Activated naive CD4-positive, alpha-beta T cell treated with anti-CD3 and anti-CD28 coated beads for 36 hours (primary cell): ENCODE data around the gene ARHGEF1. TPM values are rescaled to one million over a fixed set of nuclear protein-coding genes. Genes with fewer than 3 reads are reported as not detected.

Source experiments
- CTCF ChIA-PET: fragments of 350-600 bp; sonication (Branson Sonifier 250); formaldehyde crosslinking; loops from one replicate; lab custom pipeline; 2021; ENCODE audit warnings: antibody characterized with exemption; lab: Charles Lee
- DNase-seq: peaks from one replicate; pipeline ENCODE4 v3.0.0-alpha.2; 2020
- H3K27ac Mint-ChIP-seq: one replicate; pipeline ENCODE4 v1.8.0; 2021; ENCODE audit warnings: mild to moderate bottlenecking, mixed read lengths
- H3K27me3 Mint-ChIP-seq: one replicate; pipeline ENCODE4 v1.8.0; 2021; ENCODE audit warnings: low read depth, mixed read lengths
- H3K36me3 Mint-ChIP-seq: one replicate; pipeline ENCODE4 v1.8.0; 2021; ENCODE audit warnings: low read depth, mixed read lengths
- H3K4me1 Mint-ChIP-seq: one replicate; pipeline ENCODE4 v1.8.0; 2021; ENCODE audit warnings: low read depth, mixed read lengths
- H3K4me3 Mint-ChIP-seq: one replicate; pipeline ENCODE4 v1.8.0; 2021; ENCODE audit warnings: mild to moderate bottlenecking, moderate library complexity, mixed read lengths
- H3K9me3 Mint-ChIP-seq: one replicate; pipeline ENCODE4 v1.8.0; 2021; ENCODE audit warnings: mixed read lengths
- intact Hi-C: fragments of 100-400 bp; cut with micrococcal nuclease; formaldehyde crosslinking; loops from one replicate; pipeline ENCODE4 v1.15.1; 2023
- microRNA-seq: library from miRNA; unstranded; fragments of <30 nt; microRNA quantifications from one replicate; pipeline ENCODE4 v1.2.0, GENCODE V29; 2022; ENCODE audit warnings: borderline microRNAs expressed, borderline replicate concordance
- total RNA-seq, 2 experiments: library from RNA; stranded (reverse); gene quantifications; one replicate each; pipeline ENCODE4 v1.2.3, GENCODE V29; 2021

The ARHGEF1 gene
- total RNA-seq, 2 experiments from 2014 or later, result 246 to 260 TPM

DNA sequence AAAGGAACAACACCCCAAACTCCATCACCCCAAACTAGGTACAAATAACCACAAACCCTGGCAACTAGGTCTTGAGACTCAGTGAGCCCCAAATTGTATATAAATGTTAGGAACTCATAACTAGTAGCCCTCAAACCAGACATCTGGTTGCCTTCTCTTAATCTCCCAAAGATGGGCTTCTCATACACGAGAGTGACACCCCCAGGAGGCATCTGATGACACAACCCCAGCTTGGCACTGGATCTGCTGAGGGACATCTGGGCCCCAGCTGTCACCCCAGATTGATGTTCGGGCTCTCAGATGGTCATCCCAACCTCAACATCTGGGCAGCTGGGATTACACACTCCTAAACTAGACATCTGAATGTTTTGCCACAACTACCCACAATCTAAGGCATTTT, 61.4 kb downstream of the ARHGEF1 start:
- H3K4me1 Mint-ChIP-seq, result peaks cover 44% of the 10 kb centered on the region
- no peak overlapping the region for H3K4me3 Mint-ChIP-seq
- DNase-seq, result no peak
- CTCF ChIA-PET, result interaction anchor here (1.1 to 6.1 kb wide), 7 partner anchors 8 to 151 kb away, joined by 4 to 51 read pairs (median 5); no protein-coding TSS in a partner anchor
- H3K27ac Mint-ChIP-seq, result no peak overlapping the region
- H3K27me3 Mint-ChIP-seq, result no peaks in the 10 kb centered on the region
- intact Hi-C loops, result loop anchor here (2.0 kb wide), 1 partner anchor 16 kb away; the partner anchor contains the start of gene ERFL
- no peaks in the 10 kb centered on the region for H3K9me3 Mint-ChIP-seq
- H3K36me3 Mint-ChIP-seq, result no peaks in the 10 kb centered on the region

DNA sequence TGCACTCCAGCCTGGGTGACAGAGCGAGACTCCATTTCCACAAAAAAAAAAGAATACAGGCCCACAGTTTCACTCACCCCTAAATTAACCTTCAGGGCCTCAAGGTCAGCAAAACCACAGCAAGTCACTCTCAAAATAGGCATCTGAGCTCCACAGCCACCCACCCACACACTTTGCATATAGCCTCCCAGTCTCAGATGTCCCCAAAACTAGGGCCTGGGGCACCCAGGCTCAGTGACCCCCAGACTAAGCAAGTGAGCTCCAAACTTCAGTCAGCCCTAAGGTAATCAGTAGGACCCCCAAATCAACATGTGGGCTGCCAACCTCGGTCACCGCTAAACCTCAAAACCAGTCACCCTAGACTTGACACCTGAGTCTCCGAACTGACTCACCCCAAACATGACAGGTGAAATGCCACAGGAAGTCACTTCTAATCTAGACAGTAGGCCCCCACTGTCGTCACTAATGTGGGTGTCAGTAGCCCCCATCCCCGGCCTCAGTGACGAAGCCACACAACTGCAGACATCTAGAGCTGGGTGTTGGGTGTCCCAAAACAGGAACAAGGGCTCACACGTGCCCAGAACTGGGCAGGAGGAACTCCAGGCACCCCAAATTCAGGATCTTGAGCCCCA, 62.3 kb downstream of the ARHGEF1 start:
- peaks cover 42% of the 10 kb centered on the region for H3K4me1 Mint-ChIP-seq
- peak overlapping the region; percentile 48 for H3K4me3 Mint-ChIP-seq
- no peaks in the 10 kb centered on the region for H3K36me3 Mint-ChIP-seq
- H3K27me3 Mint-ChIP-seq, result no peaks in the 10 kb centered on the region
- H3K27ac Mint-ChIP-seq, result peak overlapping the region; percentile 93
- intact Hi-C loops, result loop anchor here (1.0 to 2.0 kb wide), 6 partner anchors 14 to 86 kb away; partner anchors contain the start of genes ERFL and RABAC1
- CTCF ChIA-PET, result interaction anchor here (0.5 to 6.1 kb wide), 15 partner anchors 9 to 801 kb away, joined by 3 to 51 read pairs (median 5); partner anchors contain the start of genes CD79A and RABAC1
- no peaks in the 10 kb centered on the region for H3K9me3 Mint-ChIP-seq
- DNase-seq, result peak; percentile 98

GRCh38 chr19:41947091-41947490, 64.1 kb downstream of the ARHGEF1 start:
- intact Hi-C loops, result no loop called here
- no peaks in the 10 kb centered on the region for H3K36me3 Mint-ChIP-seq
- peaks cover 40% of the 10 kb centered on the region for H3K4me1 Mint-ChIP-seq
- H3K4me3 Mint-ChIP-seq, result no peak overlapping the region
- CTCF ChIA-PET, result interaction anchor here (1.3 to 6.1 kb wide), 5 partner anchors 16 to 88 kb away, joined by 3 to 51 read pairs (median 4); partner anchors contain the start of gene RPS19
- no peaks in the 10 kb centered on the region for H3K27me3 Mint-ChIP-seq
- H3K27ac Mint-ChIP-seq, result peak overlapping the region; percentile 74
- DNase-seq, result no peak
- no peaks in the 10 kb centered on the region for H3K9me3 Mint-ChIP-seq

DNA sequence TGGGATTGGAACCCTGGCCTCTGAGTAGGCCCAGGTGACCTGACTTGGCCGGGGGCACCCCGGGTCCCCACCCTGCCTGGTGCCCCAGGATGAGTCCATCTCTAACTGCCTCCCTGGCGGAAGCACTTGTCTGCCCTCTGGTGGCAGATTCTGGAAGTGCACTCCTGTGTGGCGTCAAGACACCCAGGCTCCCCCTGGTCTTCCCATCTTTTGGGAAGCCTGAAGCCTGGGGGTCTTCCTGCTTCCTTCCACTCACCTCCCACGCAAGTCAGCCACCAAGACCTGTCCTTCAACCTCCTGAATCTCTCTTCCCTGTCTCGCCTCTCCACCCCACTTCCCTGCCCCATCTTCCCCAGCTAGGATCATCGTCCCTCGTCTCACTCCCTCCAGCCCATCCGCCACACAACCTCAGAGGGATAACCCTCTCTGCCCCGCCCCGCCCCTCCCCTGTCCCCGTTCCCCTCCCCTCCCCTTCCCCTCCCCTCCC, 68.7 kb downstream of the ARHGEF1 start:
- intact Hi-C loops, result loop anchor here (1.0 to 2.0 kb wide), 4 partner anchors 17 to 157 kb away; no protein-coding TSS in a partner anchor

DNA sequence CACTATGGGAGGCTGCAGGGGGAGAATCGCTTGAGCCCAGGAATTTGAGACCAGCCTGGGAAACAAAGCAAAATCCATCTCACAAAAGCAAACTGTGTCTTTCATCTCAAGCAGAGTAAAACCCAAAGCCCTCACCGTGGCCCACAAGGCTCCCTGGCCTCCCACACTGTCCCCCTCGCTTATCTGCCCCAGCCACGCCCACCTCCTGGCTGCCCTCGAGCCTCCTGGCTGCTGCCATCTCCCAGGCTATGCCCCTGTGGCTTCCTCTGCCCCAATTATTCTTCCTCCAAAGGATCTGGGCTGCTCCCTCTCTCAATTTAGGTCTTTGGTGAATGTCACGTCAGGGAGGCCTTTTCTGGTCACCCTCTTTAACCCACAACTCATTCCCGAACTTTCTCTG, 72.5 kb downstream of the ARHGEF1 start:
- no peak overlapping the region for H3K27ac Mint-ChIP-seq
- H3K27me3 Mint-ChIP-seq, result no peaks in the 10 kb centered on the region
- H3K36me3 Mint-ChIP-seq, result no peaks in the 10 kb centered on the region
- intact Hi-C loops, result loop anchor here (5.0 kb wide), 1 partner anchor 262 kb away; the partner anchor contains the start of gene DEDD2
- H3K9me3 Mint-ChIP-seq, result no peaks in the 10 kb centered on the region
- DNase-seq, result no peak
- CTCF ChIA-PET, result interaction anchor here (3.0 kb wide), 1 partner anchor 83 kb away, joined by 21 read pairs; no protein-coding TSS in a partner anchor
- peaks cover 20% of the 10 kb centered on the region for H3K4me1 Mint-ChIP-seq
- no peak overlapping the region for H3K4me3 Mint-ChIP-seq

More for the DNA sequence above, 68.7 kb downstream of the ARHGEF1 start:
- Mint-ChIP-seq H3K9me3 (no peaks in the 10 kb centered on the region), H3K4me3 (no peak overlapping the region), H3K27me3 (no peaks in the 10 kb centered on the region), H3K36me3 (no peaks in the 10 kb centered on the region), H3K4me1 (peaks cover 14% of the 10 kb centered on the region), H3K27ac (peak overlapping the region; percentile 63)
- peak; percentile 95 for DNase-seq
- CTCF ChIA-PET, result interaction anchor here (0.6 to 4.4 kb wide), 9 partner anchors 20 to 100 kb away, joined by 3 to 44 read pairs (median 4); partner anchors contain the start of genes CD79A and RPS19

DNA sequence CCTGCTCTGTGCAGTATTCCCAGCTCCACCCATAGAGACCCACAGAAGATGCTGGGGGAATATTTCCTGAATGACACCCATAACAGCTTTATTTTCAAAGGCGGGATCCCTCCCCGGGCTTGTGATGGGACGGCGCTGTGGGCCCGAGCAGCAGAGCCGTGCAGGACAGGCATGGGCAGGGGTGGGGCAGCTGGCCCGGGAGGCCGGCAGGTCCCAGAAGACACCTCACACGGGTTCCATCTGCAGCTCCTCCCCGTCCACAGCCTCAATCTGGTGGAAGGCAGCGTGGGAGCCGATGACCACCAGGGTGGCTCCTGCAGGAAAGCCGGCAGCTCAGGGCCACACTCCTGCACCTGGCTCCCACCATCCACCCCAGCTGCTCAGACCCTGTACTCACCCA, 73.6 kb downstream of the ARHGEF1 start:
- no peaks in the 10 kb centered on the region for H3K9me3 Mint-ChIP-seq
- no peaks in the 10 kb centered on the region for H3K27me3 Mint-ChIP-seq
- CTCF ChIA-PET, result interaction anchor here (0.6 to 3.0 kb wide), 6 partner anchors 11 to 85 kb away, joined by 3 to 21 read pairs (median 4); no protein-coding TSS in a partner anchor

More for the DNA sequence above, 73.6 kb downstream of the ARHGEF1 start:
- intact Hi-C loops, result loop anchor here (5.0 kb wide), 1 partner anchor 261 kb away; the partner anchor contains the start of gene DEDD2
- no peak overlapping the region for H3K4me3 Mint-ChIP-seq
- peaks cover 16% of the 10 kb centered on the region for H3K4me1 Mint-ChIP-seq
- no peaks in the 10 kb centered on the region for H3K36me3 Mint-ChIP-seq
- DNase-seq, result no peak
- no peak overlapping the region for H3K27ac Mint-ChIP-seq

Small RNA genes within 50 kb of the gene (microRNA-seq; reads per million reads assigned to microRNA genes)
- gene MIR6797, result 1.6 reads per million

Other genes with a start within 250 kb of the ARHGEF1 start
- not detected for gene CEACAM7, start 194.9 kb upstream of the ARHGEF1 start, total RNA-seq
- not detected for gene CEACAM5, start 174.6 kb upstream of the ARHGEF1 start, total RNA-seq
- gene CEACAM6, start 127.7 kb upstream of the ARHGEF1 start, total RNA-seq, result not detected
- gene CEACAM3, start 86.6 kb upstream of the ARHGEF1 start, total RNA-seq, result not detected
- gene LYPD4, start 38.5 kb upstream of the ARHGEF1 start, total RNA-seq, result not detected
- not detected for gene DMRTC2, start 38.1 kb upstream of the ARHGEF1 start, total RNA-seq
- 1,000 to 10,000 TPM; 4,092 to 4,109 TPM for gene RPS19, start 22.9 kb upstream of the ARHGEF1 start, total RNA-seq
- 1 to 10 TPM; 2.5 to 2.7 TPM for gene CD79A, start 5.9 kb upstream of the ARHGEF1 start, total RNA-seq
- 1 to 10 TPM in 1 of 2 experiments, under 1 TPM in 1; 0.99 to 1.3 TPM for gene ERFL, start 45.3 kb downstream of the ARHGEF1 start, total RNA-seq
- gene RABAC1, start 76.1 kb downstream of the ARHGEF1 start, total RNA-seq, result 10 to 100 TPM; 32.8 TPM
- gene ATP1A3, start 111.0 kb downstream of the ARHGEF1 start, total RNA-seq, result 1 to 10 TPM; 1.1 to 1.5 TPM
- gene GRIK5, start 187.0 kb downstream of the ARHGEF1 start, total RNA-seq, result 1 to 10 TPM; 1.9 to 2.2 TPM
- gene ZNF574, start 193.0 kb downstream of the ARHGEF1 start, total RNA-seq, result 1 to 10 TPM; 8.4 to 8.8 TPM
- 10 to 100 TPM; 30.0 to 31.9 TPM for gene POU2F2, start 249.3 kb downstream of the ARHGEF1 start, total RNA-seq